Measurements from ENCODE around the gene MYPOP. TPM values are rescaled to one million over a fixed set of nuclear protein-coding genes. Genes with fewer than 3 reads are reported as not detected.

Gene MYPOP
- total RNA-seq, 1 experiment from 2014 or later: 9.0 TPM

DNA sequence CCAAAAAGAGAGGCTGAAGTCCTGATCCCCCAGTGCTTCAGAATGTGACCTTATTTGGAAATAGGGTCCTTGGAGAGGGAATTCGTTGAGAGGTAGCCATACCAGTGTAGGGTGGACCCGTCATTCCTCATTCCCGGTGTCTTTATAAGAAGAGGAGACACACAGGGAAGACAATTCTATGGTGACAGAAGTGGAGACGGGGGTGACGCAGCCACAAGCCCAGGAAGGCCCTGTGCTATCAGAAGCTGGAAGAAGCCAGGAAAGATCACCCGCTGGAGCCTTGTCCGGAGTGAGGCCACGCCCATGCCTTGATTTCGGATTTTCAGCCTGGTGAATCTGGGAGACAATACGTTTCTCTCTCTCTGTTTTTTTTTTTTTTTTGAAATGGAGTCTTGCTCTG lies 2.6 kb upstream of the MYPOP start:
- Mint-ChIP-seq H3K9me3 (no peaks in the 10 kb centered on the region), H3K4me1 (peaks cover 7 to 12% of the 10 kb centered on the region in 2 experiments)
- TF ChIP-seq CTCF (conservative IDR thresholded peaks at IDR 0.05): no peak

More for the DNA sequence above, 2.6 kb upstream of the MYPOP start:
- Histone ChIP-seq H2AFZ (ENCODE audit: low read length) (no peak overlapping the region), H3K9me3 (ENCODE audit: control insufficient read depth, low read depth, low read length) (no peaks in the 10 kb centered on the region), H4K8ac (replicated peaks; ENCODE audit: insufficient read length, low read depth, low read length) (no peak overlapping the region), H2BK5ac (ENCODE audit: insufficient read length, low read length) (no peak overlapping the region), H3K27me3 (ENCODE audit: insufficient read depth, low read length) (peaks cover 4% of the 10 kb centered on the region; the same call in 1 of the 2 replicates), H2BK20ac (ENCODE audit: low read depth, low read length, poor library complexity, severe bottlenecking) (no peak overlapping the region), H3K56ac (ENCODE audit: insufficient read length, low read depth, low read length) (no peak overlapping the region), H2BK15ac (ENCODE audit: low read depth, low read length) (no peak overlapping the region), H2AK5ac (ENCODE audit: insufficient read length, low read length) (no peak overlapping the region), H3K4me2 (ENCODE audit: insufficient read depth, insufficient read length, low read length) (no peak overlapping the region), H3K79me2 (ENCODE audit: insufficient read depth, low read length) (no peaks in the 10 kb centered on the region), H4K5ac (ENCODE audit: insufficient read length, low read depth, low read length) (no peak overlapping the region), H4K91ac (ENCODE audit: insufficient read length, low read depth, low read length) (no peak overlapping the region), H4K20me1 (ENCODE audit: control insufficient read depth, insufficient read depth, insufficient read length) (no peaks in the 10 kb centered on the region), H3T11ph (ENCODE audit: low read length) (no peak overlapping the region), H3K9ac (ENCODE audit: extremely low read depth, insufficient read length, low read length) (no peak overlapping the region), H3K23me2 (ENCODE audit: insufficient read length, low read depth, low read length, poor library complexity, severe bottlenecking) (peaks cover 15% of the 10 kb centered on the region), H3K4ac (ENCODE audit: low read depth, low read length) (no peak overlapping the region), H3K14ac (ENCODE audit: insufficient read depth, low read length) (no peak overlapping the region), H3K18ac (ENCODE audit: insufficient read length, low read depth, low read length) (no peak overlapping the region), H3K27ac (ENCODE audit: insufficient read length, low read depth, low read length) (no peak overlapping the region), H3K79me1 (ENCODE audit: insufficient read depth, low read depth, low read length, poor library complexity, severe bottlenecking) (no peaks in the 10 kb centered on the region), H2BK120ac (ENCODE audit: low read depth, low read length, poor library complexity, severe bottlenecking) (no peak overlapping the region), H3K4me1 (ENCODE audit: insufficient read depth, low read length) (no peaks in the 10 kb centered on the region), H3K23ac (ENCODE audit: insufficient read length, low read depth, low read length) (no peak overlapping the region), H2BK12ac (ENCODE audit: insufficient read length, low read depth, low read length) (no peak overlapping the region)
- Mint-ChIP-seq H3K27me3 (ENCODE audit: low read depth) (peaks cover 17% of the 10 kb centered on the region), H3K4me3 (no peak overlapping the region; a peak in 1 of 5 replicates), H3K36me3 (ENCODE audit: insufficient read depth in 1 of 3, low read depth in 3 of 3) (peaks cover 2 to 9% (median 8%) of the 10 kb centered on the region in 3 experiments), H3K27ac (no peak overlapping the region)
- no peak for DNase-seq
- WGBS (ENCODE audit: extremely low coverage, insufficient read length, low lambda C conversion rate): no CpG with 5 or more reads among the region's 10 CpGs
